Activated CD8-positive, alpha-beta T cell treated with anti-CD3 and anti-CD28 coated beads, Interleukin-2, amount 10 ng/mL, durations not matched to agents 7 days and 5 days (primary cell): ENCODE results near the gene ANKH. TPM values are rescaled to one million over a fixed set of nuclear protein-coding genes. Genes with fewer than 3 reads are reported as not detected.
A peak's percentile ranks its signal among the peaks of the same experiment; 100 is the strongest.

Source experiments
- ATAC-seq: fragments of 150-1000 bp; cut with Tn5 transposase; one replicate; pipeline ENCODE4 v1.10.0; 2021; ENCODE audit warnings: moderate library complexity
- CTCF ChIA-PET: fragments of 350-600 bp; sonication (Branson Sonifier 250); formaldehyde crosslinking; loops from one replicate; lab custom pipeline; 2021; ENCODE audit warnings: antibody characterized with exemption; lab: Charles Lee
- POLR2A ChIA-PET: fragments of 350-600 bp; sonication (Branson Sonifier 250); formaldehyde crosslinking; loops from one replicate; lab custom pipeline; 2021; ENCODE audit warnings: antibody characterized with exemption; lab: Charles Lee
- DNase-seq: peaks from one replicate; pipeline ENCODE4 v3.0.0-alpha.2; 2020
- H3K27ac Mint-ChIP-seq: one replicate; pipeline ENCODE4 v1.8.0; 2021; ENCODE audit warnings: mild to moderate bottlenecking, mixed read lengths
- H3K27me3 Mint-ChIP-seq: one replicate; pipeline ENCODE4 v1.8.0; 2021; ENCODE audit warnings: low read depth, mixed read lengths
- H3K36me3 Mint-ChIP-seq: one replicate; pipeline ENCODE4 v1.8.0; 2021; ENCODE audit warnings: low read depth, mixed read lengths
- H3K4me1 Mint-ChIP-seq: one replicate; pipeline ENCODE4 v1.8.0; 2021; ENCODE audit warnings: low read depth, mixed read lengths
- H3K4me3 Mint-ChIP-seq: one replicate; pipeline ENCODE4 v1.8.0; 2021; ENCODE audit warnings: mild to moderate bottlenecking, mixed read lengths
- H3K9me3 Mint-ChIP-seq: one replicate; pipeline ENCODE4 v1.8.0; 2022; ENCODE audit warnings: mixed read lengths; ENCODE audit not compliant: insufficient read depth
- total RNA-seq, 2 experiments: library from RNA; stranded (reverse); gene quantifications; one replicate each; pipeline ENCODE4 v1.2.3, GENCODE V29; 2021

The ANKH gene
- total RNA-seq, 2 experiments from 2014 or later: 32.1 to 36.0 TPM

DNA sequence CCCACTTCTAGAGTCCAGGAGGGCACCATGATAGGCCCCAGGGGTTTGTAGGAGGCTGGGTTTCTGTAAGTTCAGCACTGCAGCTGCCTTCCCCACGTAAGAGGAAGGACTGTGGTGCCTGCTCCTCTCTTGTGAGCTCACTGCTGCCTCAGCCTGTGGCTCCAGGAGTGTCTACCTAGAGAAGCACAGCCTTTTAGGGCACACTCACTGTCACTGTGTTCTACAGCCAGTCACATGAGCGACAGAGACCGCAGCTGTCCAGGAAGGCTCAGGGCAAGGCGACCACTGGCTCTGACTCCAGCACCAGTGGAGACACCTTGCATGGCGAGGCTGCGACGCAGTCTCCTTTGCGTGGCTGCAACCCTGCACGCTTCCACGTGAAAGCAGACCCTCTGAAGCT is 134.3 kb downstream of the ANKH start:
- no peak overlapping the region for H3K27ac Mint-ChIP-seq
- H3K27me3 Mint-ChIP-seq: no peaks in the 10 kb centered on the region
- ATAC-seq (no peak), DNase-seq (no peak)
- peaks cover 12% of the 10 kb centered on the region for H3K4me1 Mint-ChIP-seq
- ChIA-PET CTCF (interaction anchor here (1.0 to 1.6 kb wide), 2 partner anchors 13 to 136 kb away, joined by 3 to 4 read pairs; no protein-coding TSS in a partner anchor), POLR2A (no interaction called here)
- peaks cover 3% of the 10 kb centered on the region for H3K36me3 Mint-ChIP-seq
- no peaks in the 10 kb centered on the region for H3K9me3 Mint-ChIP-seq
- no peak overlapping the region for H3K4me3 Mint-ChIP-seq

DNA sequence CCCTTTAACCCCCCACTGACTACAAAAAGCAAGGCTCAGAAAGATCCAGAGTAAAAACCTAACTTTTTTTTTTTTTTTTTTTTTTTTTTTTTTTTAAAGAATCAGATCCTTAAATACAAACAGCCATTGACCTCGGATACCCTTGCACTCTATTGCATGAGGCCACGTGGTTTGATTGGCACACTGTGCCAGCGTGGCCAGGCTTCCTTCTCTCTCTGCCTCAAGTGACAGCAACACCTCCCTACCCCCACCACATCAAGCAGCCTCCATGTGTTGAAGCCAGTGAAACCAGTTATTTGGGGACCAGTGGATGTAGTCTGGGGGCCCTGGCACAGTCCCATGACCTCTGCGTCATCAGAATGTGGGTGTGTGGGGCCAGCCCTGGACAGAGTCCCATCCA is 135.6 kb downstream of the ANKH start:
- ChIA-PET POLR2A (no interaction called here), CTCF (no interaction called here)
- H3K4me3 Mint-ChIP-seq: no peak overlapping the region
- H3K4me1 Mint-ChIP-seq: no peaks in the 10 kb centered on the region
- peaks cover 3% of the 10 kb centered on the region for H3K36me3 Mint-ChIP-seq
- H3K27me3 Mint-ChIP-seq: no peaks in the 10 kb centered on the region
- H3K9me3 Mint-ChIP-seq: no peaks in the 10 kb centered on the region
- DNase-seq (no peak), ATAC-seq (no peak)
- H3K27ac Mint-ChIP-seq: no peak overlapping the region

DNA sequence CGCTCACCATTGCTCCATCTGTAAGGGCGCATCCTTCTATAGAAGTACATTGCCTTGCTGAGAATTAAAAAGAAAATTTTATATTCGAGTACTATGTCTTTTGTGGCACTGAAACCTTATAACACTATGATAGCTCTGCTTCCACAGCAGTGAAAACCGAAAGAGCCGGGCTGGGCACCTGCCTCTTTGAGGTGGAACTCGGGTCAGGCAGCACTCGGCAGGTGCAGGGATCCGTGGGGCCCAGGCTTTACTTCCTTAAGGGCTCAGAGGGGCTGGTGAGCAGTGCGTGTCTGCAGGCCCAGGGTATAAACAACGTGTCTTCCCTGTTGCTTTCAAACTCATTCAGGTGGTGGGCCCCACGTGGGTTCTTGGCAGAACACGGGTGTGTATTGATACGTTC is 137.2 kb downstream of the ANKH start:
- ATAC-seq (no peak), DNase-seq (no peak)
- Mint-ChIP-seq H3K27ac (no peak overlapping the region), H3K27me3 (no peaks in the 10 kb centered on the region), H3K4me3 (no peak overlapping the region), H3K9me3 (no peaks in the 10 kb centered on the region), H3K4me1 (no peaks in the 10 kb centered on the region), H3K36me3 (peaks cover 3% of the 10 kb centered on the region)
- POLR2A ChIA-PET: no interaction called here
- CTCF ChIA-PET: interaction anchor here (0.6 kb wide), 1 partner anchor 190 kb away, joined by 3 read pairs; no protein-coding TSS in a partner anchor

DNA sequence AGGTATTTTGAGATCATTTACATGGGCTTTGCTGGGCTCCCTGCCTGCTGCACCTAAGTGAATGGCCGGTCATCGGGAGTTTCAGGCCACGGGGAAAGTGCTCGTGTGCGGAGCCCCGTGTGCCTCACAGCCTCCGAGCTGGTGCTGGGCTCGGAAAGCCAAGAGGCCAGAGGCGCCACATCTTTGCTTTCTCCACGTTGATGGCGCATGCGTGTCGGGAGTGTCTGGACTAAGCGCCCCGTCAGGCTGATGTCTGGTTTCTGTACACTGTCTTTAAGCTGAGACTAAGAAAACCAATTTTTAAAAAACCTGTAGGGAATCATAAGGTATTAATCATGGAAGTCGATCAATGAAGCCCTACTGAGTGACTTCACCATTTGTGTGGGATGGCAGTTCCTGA is 137.9 kb downstream of the ANKH start:
- Mint-ChIP-seq H3K36me3 (peaks cover 3% of the 10 kb centered on the region), H3K9me3 (no peaks in the 10 kb centered on the region), H3K27me3 (no peaks in the 10 kb centered on the region), H3K4me1 (no peaks in the 10 kb centered on the region), H3K27ac (no peak overlapping the region), H3K4me3 (no peak overlapping the region)
- ChIA-PET CTCF (no interaction called here), POLR2A (no interaction called here)
- ATAC-seq: no peak
- DNase-seq: no peak

DNA sequence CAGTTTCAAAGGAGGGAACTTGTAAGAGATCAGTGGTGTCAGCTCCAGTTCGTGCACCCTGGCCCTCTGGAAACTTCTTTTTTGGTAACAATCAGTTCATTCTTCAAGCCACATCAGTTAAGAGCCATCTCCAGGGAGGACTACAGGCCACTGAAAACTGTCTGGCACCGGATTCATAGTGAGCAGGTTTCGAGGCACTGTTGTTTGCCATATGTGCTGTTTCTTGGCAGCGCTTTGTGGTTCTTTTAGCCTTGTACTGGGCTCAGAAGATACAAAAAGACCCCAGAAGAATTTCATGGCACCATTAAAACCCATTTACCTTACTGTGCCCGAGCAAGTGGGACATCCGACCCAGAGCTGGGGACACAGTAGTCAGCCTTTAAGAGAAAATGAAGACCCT is 138.6 kb downstream of the ANKH start:
- ATAC-seq (no peak), DNase-seq (no peak)
- H3K4me3 Mint-ChIP-seq: no peak overlapping the region
- H3K36me3 Mint-ChIP-seq: peaks cover 3% of the 10 kb centered on the region
- POLR2A ChIA-PET: no interaction called here
- no peak overlapping the region for H3K27ac Mint-ChIP-seq
- CTCF ChIA-PET: interaction anchor here (0.6 to 2.3 kb wide), 2 partner anchors 209 to 270 kb away, joined by 3 to 14 read pairs; no protein-coding TSS in a partner anchor
- no peaks in the 10 kb centered on the region for H3K27me3 Mint-ChIP-seq
- no peaks in the 10 kb centered on the region for H3K9me3 Mint-ChIP-seq
- no peaks in the 10 kb centered on the region for H3K4me1 Mint-ChIP-seq

DNA sequence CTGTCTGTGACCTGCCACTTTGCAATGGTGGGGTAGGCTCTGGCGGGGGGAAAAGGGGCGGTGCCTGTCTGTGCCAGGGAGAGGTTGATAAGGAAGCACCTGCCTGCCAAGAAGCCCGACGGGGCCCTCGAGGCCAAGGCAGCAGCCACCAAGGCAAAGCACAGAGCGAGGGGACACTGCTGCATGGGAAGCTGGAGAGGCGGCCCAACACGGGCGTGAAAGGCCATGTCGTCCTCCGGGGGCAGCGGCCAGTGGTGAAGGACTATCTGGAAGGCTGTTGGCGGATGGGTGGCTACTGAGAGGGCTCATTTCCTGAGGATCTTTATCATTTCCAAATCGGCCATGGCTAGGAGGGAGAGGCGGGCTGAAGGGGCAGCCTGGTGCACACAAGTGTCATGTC is 140.7 kb downstream of the ANKH start:
- POLR2A ChIA-PET: no interaction called here
- no peak for DNase-seq
- H3K36me3 Mint-ChIP-seq: peaks cover 3% of the 10 kb centered on the region

DNA sequence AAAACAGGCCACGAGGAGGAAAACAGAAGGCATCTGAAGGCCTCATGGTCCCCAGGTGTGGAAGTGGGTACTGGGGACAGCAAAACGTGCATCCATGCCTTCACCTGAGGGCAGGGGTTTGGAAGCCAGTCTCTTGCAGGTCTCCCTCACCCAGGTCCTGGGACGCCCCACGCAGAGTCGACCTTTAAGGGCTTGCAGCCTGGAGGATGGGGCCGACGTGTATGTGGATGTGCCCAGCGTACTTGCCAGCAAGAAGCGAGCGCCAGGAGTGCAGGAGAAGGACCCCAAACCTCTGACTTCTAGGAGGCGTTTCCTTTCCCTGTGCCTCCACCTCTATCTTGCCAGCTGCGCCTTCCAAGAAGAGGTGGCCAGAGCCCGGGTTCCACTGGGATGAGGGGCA is 141.1 kb downstream of the ANKH start:
- H3K4me1 Mint-ChIP-seq: peaks cover 2% of the 10 kb centered on the region
- no peaks in the 10 kb centered on the region for H3K27me3 Mint-ChIP-seq
- H3K9me3 Mint-ChIP-seq: no peaks in the 10 kb centered on the region
- H3K27ac Mint-ChIP-seq: no peak overlapping the region
- ATAC-seq (no peak), DNase-seq (no peak)
- ChIA-PET POLR2A (no interaction called here), CTCF (no interaction called here)
- peaks cover 3% of the 10 kb centered on the region for H3K36me3 Mint-ChIP-seq
- no peak overlapping the region for H3K4me3 Mint-ChIP-seq

More for the DNA sequence above, 140.7 kb downstream of the ANKH start:
- Mint-ChIP-seq H3K9me3 (no peaks in the 10 kb centered on the region), H3K27ac (no peak overlapping the region), H3K27me3 (no peaks in the 10 kb centered on the region), H3K4me1 (peaks cover 2% of the 10 kb centered on the region), H3K4me3 (no peak overlapping the region)
- no peak for ATAC-seq
- CTCF ChIA-PET: interaction anchor here (0.8 to 2.3 kb wide), 3 partner anchors 216 to 283 kb away, joined by 3 to 14 read pairs (median 3); no protein-coding TSS in a partner anchor

DNA sequence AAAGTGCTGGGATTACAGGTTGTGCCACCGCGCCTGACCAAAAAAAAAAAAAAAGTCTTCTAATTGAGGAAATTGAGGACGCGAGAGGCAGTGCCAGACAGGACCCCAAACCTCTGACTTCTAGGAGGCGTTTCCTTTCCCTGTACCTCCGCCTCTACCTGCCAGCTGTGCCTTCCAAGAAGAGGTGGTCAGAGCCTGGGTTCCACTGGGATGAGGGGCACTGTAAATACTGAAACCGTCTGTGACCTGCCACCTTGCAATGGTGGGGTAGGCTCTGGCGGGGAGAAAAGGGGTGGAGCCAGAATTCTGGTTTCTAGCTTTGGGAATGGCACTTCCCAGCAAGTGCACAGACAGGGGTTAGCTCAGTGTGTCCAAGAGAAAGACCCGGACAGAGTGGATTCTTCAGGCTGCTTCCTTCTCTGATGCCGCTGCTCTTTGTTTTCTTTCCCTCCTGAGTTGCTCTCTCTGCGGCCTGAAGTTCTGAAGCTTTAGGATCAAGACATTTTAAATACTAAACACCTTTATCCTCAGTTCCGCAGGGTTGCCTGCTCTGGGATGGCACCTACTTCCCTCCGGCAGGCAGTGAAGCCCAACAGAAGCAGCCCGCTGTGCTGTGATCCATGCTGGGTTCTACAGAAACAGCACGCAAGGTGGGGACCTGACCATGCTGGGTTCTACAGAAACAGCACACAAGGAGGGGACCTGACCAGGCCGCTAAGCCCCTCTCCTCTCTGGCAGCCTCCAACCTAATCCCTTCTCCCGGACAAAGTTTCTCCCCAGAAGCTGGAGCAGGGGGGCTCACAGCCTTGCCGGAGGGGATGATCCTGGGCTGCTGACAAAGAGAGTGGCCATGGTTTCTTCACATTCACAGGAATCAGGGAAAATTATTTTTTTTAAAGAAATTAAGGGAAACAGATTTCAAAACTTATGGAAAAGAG is 141.9 kb downstream of the ANKH start:
- DNase-seq (no peak), ATAC-seq (no peak)
- ChIA-PET POLR2A (no interaction called here), CTCF (no interaction called here)
- Mint-ChIP-seq H3K9me3 (no peaks in the 10 kb centered on the region), H3K36me3 (peaks cover 3% of the 10 kb centered on the region), H3K27ac (no peak overlapping the region), H3K4me1 (peaks cover 2% of the 10 kb centered on the region), H3K27me3 (no peaks in the 10 kb centered on the region), H3K4me3 (no peak overlapping the region)

DNA sequence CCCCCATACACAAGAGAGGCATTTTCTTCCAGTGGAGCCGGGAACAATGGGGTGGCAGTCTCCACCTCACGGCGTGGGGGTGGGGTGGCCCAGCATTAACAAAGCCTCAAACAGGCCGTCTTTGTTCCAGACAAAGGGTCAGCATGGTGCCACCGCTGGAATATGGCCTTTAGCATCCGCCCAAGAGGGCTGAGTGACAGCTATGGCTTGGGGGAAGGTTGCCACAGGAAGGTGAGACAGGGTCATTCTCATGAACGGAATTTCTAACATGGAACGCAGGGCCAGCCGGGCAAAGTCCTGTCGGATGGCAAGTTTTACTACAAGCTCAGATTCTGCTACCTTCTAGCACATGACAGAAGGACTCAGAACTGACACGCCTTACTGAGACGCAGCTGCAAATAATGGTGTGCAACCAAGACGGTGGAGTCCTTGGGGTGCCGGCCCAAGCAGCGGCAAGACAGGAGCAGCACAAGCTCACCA is 143.1 kb downstream of the ANKH start:
- no peak for ATAC-seq
- no peak overlapping the region for H3K27ac Mint-ChIP-seq
- H3K36me3 Mint-ChIP-seq: peaks cover 3% of the 10 kb centered on the region
- H3K4me1 Mint-ChIP-seq: peaks cover 2% of the 10 kb centered on the region
- no peak overlapping the region for H3K4me3 Mint-ChIP-seq
- CTCF ChIA-PET: interaction anchor here (0.6 to 5.1 kb wide), 17 partner anchors 9 to 278 kb away, joined by 3 to 72 read pairs (median 6); no protein-coding TSS in a partner anchor
- H3K27me3 Mint-ChIP-seq: no peaks in the 10 kb centered on the region
- POLR2A ChIA-PET: no interaction called here
- DNase-seq: no peak
- no peaks in the 10 kb centered on the region for H3K9me3 Mint-ChIP-seq

DNA sequence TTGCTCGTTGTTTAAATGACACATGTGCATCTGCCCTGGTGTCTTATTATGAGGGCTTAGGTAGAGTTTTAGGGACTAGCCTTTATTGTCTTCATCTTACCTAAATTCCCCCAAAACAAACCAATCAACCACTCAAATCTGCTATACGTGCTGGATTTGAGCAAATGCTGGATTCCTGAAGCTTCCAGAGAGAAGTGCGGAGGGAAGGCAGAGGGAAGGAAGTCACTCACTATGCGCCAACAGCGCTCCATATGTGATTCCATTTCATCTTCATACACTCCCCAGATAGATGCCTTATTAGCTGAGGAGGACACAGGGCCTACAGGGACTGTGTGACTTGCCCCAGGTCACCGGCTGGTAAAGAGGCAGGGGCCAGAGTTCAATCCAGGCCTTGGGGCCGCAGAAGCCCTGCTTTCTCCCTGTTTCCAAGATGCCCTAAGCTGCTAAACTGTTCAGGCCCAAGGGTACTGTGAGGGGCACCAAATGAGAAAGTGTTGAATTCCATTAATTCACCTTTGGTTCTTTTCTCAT is 143.6 kb downstream of the ANKH start:
- Mint-ChIP-seq H3K4me3 (no peak overlapping the region), H3K36me3 (peaks cover 1% of the 10 kb centered on the region), H3K9me3 (no peaks in the 10 kb centered on the region), H3K27ac (no peak overlapping the region), H3K4me1 (peaks cover 2% of the 10 kb centered on the region), H3K27me3 (no peaks in the 10 kb centered on the region)
- ChIA-PET CTCF (interaction anchor here (0.6 to 5.1 kb wide), 32 partner anchors 8 to 374 kb away, joined by 3 to 72 read pairs (median 5); no protein-coding TSS in a partner anchor), POLR2A (no interaction called here)
- DNase-seq (no peak), ATAC-seq (no peak)

DNA sequence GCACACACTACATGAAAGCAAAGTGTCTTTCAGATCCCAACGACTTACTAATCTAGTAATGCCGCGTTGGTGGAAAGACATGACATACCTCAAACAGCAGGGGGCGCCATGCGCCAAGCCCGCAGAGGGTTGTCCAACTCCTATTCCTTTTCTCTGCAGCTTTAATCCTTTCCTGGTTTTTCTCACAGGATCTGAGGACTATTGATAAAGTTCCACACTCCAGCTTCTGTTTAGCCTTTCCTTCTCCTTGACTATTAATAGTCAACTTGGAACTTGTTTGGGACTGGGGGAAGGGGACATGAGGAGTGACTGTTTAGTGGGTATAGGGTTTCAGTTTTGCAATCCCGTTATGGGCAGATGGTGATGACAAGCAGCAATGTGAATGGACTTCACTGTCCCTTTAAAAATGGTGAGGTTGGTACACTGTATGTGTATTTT is 144.1 kb downstream of the ANKH start:
- CTCF ChIA-PET: interaction anchor here (0.6 to 5.1 kb wide), 44 partner anchors 9 to 373 kb away, joined by 3 to 72 read pairs (median 4); no protein-coding TSS in a partner anchor
- Mint-ChIP-seq H3K4me3 (no peak overlapping the region), H3K4me1 (peaks cover 2% of the 10 kb centered on the region), H3K27me3 (no peaks in the 10 kb centered on the region), H3K36me3 (no peaks in the 10 kb centered on the region), H3K27ac (no peak overlapping the region), H3K9me3 (no peaks in the 10 kb centered on the region)
- DNase-seq: peak; percentile 83
- peak; percentile 77 for ATAC-seq
- POLR2A ChIA-PET: interaction anchor here (1.4 kb wide), 1 partner anchor 144 kb away, joined by 4 read pairs; the partner anchor contains the start of gene ANKH
